Measurements from ENCODE around the gene FAM89B. TPM values are rescaled to one million over a fixed set of nuclear protein-coding genes. Genes with fewer than 3 reads are reported as not detected.

The FAM89B gene
- total RNA-seq, 2 experiments from 2014 or later, result 23.3 to 27.3 TPM

- Mint-ChIP-seq H3K4me3 (peak overlapping the region; percentile 44), H3K9me3 (no peaks in the 10 kb centered on the region), H3K27me3 (no peaks in the 10 kb centered on the region), H3K4me1 (ENCODE audit: low read depth) (peaks cover 42% of the 10 kb centered on the region), H3K27ac (peak overlapping the region; percentile 93), H3K36me3 (ENCODE audit: low read depth) (peaks cover 74% of the 10 kb centered on the region)
- TF ChIP-seq CTCF (IDR thresholded peaks at IDR 0.05), result no peak
- H3K27ac ChIP-seq (ENCODE audit: low read depth in 1 of 2, low read length in 2 of 2), result peak overlapping the region; percentile 94
- peaks cover 57% of the 10 kb centered on the region for H3K36me3 ChIP-seq (ENCODE audit: insufficient read depth, low read length)
- H3K4me3 ChIP-seq (ENCODE audit: low read length), result no peak overlapping the region
- no peaks in the 10 kb centered on the region for H3K27me3 ChIP-seq (ENCODE audit: control insufficient read depth in 1 of 2, insufficient read depth in 2 of 2, low read length in 2 of 2)
- DNase-seq, result no peak
- intact Hi-C loops (cut with DNase I, micrococcal nuclease), result no loop called here
- H3K9me3 ChIP-seq (ENCODE audit: control insufficient read depth in 1 of 2, insufficient read depth in 1 of 2, low read length in 2 of 2), result no peaks in the 10 kb centered on the region
- peaks cover 51% of the 10 kb centered on the region for H3K4me1 ChIP-seq (ENCODE audit: insufficient read depth, low read length)
- ChIA-PET POLR2A (interaction anchor here (0.7 kb wide), 1 partner anchor 38 kb away, joined by 3 read pairs; the partner anchor contains the start of gene FAM89B), CTCF (no interaction called here)
- ATAC-seq (ENCODE audit: poor library complexity), result no peak
Observed at GRCh38 chr11:65610404-65610803, 38.1 kb downstream of the FAM89B start.

GRCh38 chr11:65611028-65611757 lies 38.9 kb downstream of the FAM89B start:
- peak in 3 of 14 experiments; percentile 5 to 56 (median 54) for DNase-seq
- peak overlapping the region; percentile 93 for H3K4me3 ChIP-seq (ENCODE audit: low read length)
- POLR2A ChIA-PET, result interaction anchor here (4.3 kb wide), 1 partner anchor 113 kb away, joined by 46 read pairs; the partner anchor contains the start of gene MALAT1

More at GRCh38 chr11:65611028-65611757, 38.9 kb downstream of the FAM89B start:
- CTCF ChIA-PET, result no interaction called here
- Mint-ChIP-seq H3K27me3 (no peaks in the 10 kb centered on the region), H3K27ac (peak overlapping the region; percentile 93), H3K36me3 (ENCODE audit: low read depth) (peaks cover 71% of the 10 kb centered on the region), H3K4me1 (ENCODE audit: low read depth) (peaks cover 43% of the 10 kb centered on the region), H3K9me3 (no peaks in the 10 kb centered on the region), H3K4me3 (peak overlapping the region; percentile 60)
- TF ChIP-seq CTCF (IDR thresholded peaks at IDR 0.05), result no peak
- H3K27me3 ChIP-seq (ENCODE audit: control insufficient read depth in 1 of 2, insufficient read depth in 2 of 2, low read length in 2 of 2), result no peaks in the 10 kb centered on the region
- H3K9me3 ChIP-seq (ENCODE audit: control insufficient read depth in 1 of 2, insufficient read depth in 1 of 2, low read length in 2 of 2), result no peaks in the 10 kb centered on the region
- intact Hi-C loops (cut with DNase I, micrococcal nuclease), result no loop called here
- ATAC-seq (ENCODE audit: poor library complexity), result no peak
- H3K36me3 ChIP-seq (ENCODE audit: insufficient read depth, low read length), result peaks cover 49% of the 10 kb centered on the region
- peaks cover 52% of the 10 kb centered on the region for H3K4me1 ChIP-seq (ENCODE audit: insufficient read depth, low read length)
- H3K27ac ChIP-seq (ENCODE audit: low read depth in 1 of 2, low read length in 2 of 2), result peak overlapping the region; percentile 94

Measured in CD4-positive, alpha-beta T cell (primary cell).